ENCODE data around the gene FOXC2. TPM values are rescaled to one million over a fixed set of nuclear protein-coding genes. Genes with fewer than 3 reads are reported as not detected.

The FOXC2 gene
- total and polyA plus RNA-seq, 9 of the 15 experiments (the other 6 are each of a cell fraction or from before 2014, with no cell fraction given): 0.01 to 0.11 (median 0.10) TPM; not detected in 5

DNA sequence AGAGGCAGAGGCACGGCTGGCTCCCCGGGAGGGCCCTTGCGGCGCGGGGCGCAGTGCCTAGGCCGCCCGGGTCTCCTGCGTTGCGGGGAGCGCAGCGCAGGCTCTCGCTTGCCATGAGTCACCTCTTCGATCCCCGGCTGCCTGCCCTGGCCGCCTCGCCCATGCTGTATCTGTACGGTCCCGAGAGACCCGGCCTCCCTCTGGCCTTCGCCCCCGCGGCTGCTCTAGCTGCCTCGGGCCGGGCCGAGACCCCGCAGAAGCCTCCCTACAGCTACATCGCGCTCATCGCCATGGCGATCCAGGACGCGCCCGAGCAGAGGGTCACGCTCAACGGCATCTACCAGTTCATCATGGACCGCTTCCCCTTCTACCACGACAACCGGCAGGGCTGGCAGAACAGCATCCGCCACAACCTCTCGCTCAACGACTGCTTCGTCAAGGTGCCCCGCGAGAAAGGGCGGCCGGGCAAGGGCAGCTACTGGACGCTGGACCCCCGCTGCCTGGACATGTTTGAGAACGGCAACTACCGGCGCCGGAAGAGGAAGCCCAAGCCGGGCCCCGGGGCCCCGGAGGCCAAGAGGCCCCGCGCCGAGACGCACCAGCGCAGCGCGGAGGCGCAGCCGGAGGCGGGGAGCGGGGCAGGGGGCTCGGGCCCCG is 12.1 kb downstream of the FOXC2 start:
- no peak overlapping the region for H3K27ac ChIP-seq (ENCODE audit: extremely low read depth, low read depth, low read length)
- CTCF ChIA-PET (ENCODE audit: low intra/inter-chr PET ratio): no interaction called here

More for the DNA sequence above, 12.1 kb downstream of the FOXC2 start:
- Histone ChIP-seq H3K36me3 (ENCODE audit: control insufficient read depth, insufficient read depth, low read length) (no peaks in the 10 kb centered on the region), H3K4me3 (no peak overlapping the region), H3K4me2 (ENCODE audit: insufficient read depth, low read length) (no peak overlapping the region), H3K9me3 (replicated peaks; ENCODE audit: control insufficient read depth, insufficient read depth, low read depth, low read length) (no peaks in the 10 kb centered on the region), H2AFZ (ENCODE audit: low read depth, low read length) (no peak overlapping the region), H3K27me3 (ENCODE audit: control insufficient read depth in 2 of 2, insufficient read depth in 2 of 2, low read length in 2 of 2) (peaks cover 33 to 56% of the 10 kb centered on the region in 2 experiments), H3K9ac (ENCODE audit: insufficient read depth in 1 of 2, low read depth in 2 of 2, low read length in 2 of 2) (no peak overlapping the region), H4K20me1 (replicated peaks; ENCODE audit: control insufficient read depth, insufficient read depth, low read length) (peaks cover under 1% of the 10 kb centered on the region; the same call in 1 of the 2 replicates), H3K79me2 (ENCODE audit: control insufficient read depth, insufficient read depth, low read length) (no peaks in the 10 kb centered on the region), H3K4me1 (replicated peaks in 1 of 2; ENCODE audit: control insufficient read depth in 2 of 2, insufficient read depth in 2 of 2, low read length in 2 of 2) (peaks cover 0 to 19% of the 10 kb centered on the region in 2 experiments; a peak in 3 of 5 replicates), H3K9me1 (ENCODE audit: control insufficient read depth, insufficient read depth, low read length) (no peaks in the 10 kb centered on the region)
- 22% methylated on average over 48 of the region's 69 CpGs for WGBS (ENCODE audit: insufficient coverage, low coverage, missing lambda C conversion rate)
- BruUV-seq (replicated peaks): no TSS peak
- no peak for FAIRE-seq
- POLR2A ChIA-PET: interaction anchor here (0.5 to 0.7 kb wide), 2 partner anchors 12 to 28 kb away, joined by 3 read pairs; partner anchors contain the start of gene FOXC2
- no peak for TF ChIP-seq ZNF134 (CRISPR knock-in tag; conservative IDR thresholded peaks at IDR 0.05)
- TF ChIP-seq, protein P1, sequence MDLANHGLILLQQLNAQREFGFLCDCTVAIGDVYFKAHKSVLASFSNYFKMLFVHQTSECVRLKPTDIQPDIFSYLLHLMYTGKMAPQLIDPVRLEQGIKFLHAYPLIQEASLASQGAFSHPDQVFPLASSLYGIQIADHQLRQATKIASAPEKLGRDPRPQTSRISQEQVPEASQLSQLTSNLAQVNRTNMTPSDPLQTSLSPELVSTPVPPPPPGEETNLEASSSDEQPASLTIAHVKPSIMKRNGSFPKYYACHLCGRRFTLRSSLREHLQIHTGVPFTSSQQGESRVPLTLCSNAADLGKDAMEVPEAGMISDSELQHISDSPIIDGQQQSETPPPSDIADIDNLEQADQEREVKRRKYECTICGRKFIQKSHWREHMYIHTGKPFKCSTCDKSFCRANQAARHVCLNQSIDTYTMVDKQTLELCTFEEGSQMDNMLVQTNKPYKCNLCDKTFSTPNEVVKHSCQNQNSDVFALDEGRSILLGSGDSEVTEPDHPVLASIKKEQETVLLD (IDR thresholded peaks at IDR 0.05): no peak
- no peak for TF ChIP-seq MED1 (CRISPR knock-in tag; IDR thresholded peaks at IDR 0.05; ENCODE audit: borderline replicate concordance)
- no peak for TF ChIP-seq FOXK2 (conservative IDR thresholded peaks at IDR 0.05 in 1 of 2, IDR thresholded peaks at IDR 0.05 in 1 of 2; ENCODE audit: low read depth in 2 of 2)
- no peak for TF ChIP-seq BHLHE40 (IDR thresholded peaks at IDR 0.05; ENCODE audit: low read length)
- TF ChIP-seq SIRT6 (IDR thresholded peaks at IDR 0.05; ENCODE audit: low read depth, low read length): no peak
- TF ChIP-seq, protein P2, sequence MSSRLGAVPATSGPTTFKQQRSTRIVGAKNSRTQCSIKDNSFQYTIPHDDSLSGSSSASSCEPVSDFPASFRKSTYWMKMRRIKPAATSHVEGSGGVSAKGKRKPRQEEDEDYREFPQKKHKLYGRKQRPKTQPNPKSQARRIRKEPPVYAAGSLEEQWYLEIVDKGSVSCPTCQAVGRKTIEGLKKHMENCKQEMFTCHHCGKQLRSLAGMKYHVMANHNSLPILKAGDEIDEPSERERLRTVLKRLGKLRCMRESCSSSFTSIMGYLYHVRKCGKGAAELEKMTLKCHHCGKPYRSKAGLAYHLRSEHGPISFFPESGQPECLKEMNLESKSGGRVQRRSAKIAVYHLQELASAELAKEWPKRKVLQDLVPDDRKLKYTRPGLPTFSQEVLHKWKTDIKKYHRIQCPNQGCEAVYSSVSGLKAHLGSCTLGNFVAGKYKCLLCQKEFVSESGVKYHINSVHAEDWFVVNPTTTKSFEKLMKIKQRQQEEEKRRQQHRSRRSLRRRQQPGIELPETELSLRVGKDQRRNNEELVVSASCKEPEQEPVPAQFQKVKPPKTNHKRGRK (tag; IDR thresholded peaks at IDR 0.05): no peak
- TF ChIP-seq, protein P3, sequence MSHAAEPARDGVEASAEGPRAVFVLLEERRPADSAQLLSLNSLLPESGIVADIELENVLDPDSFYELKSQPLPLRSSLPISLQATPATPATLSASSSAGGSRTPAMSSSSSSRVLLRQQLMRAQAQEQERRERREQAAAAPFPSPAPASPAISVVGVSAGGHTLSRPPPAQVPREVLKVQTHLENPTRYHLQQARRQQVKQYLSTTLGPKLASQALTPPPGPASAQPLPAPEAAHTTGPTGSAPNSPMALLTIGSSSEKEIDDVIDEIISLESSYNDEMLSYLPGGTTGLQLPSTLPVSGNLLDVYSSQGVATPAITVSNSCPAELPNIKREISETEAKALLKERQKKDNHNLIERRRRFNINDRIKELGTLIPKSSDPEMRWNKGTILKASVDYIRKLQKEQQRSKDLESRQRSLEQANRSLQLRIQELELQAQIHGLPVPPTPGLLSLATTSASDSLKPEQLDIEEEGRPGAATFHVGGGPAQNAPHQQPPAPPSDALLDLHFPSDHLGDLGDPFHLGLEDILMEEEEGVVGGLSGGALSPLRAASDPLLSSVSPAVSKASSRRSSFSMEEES (CRISPR knock-in tag; IDR thresholded peaks at IDR 0.05): no peak
- TF ChIP-seq, protein P4, sequence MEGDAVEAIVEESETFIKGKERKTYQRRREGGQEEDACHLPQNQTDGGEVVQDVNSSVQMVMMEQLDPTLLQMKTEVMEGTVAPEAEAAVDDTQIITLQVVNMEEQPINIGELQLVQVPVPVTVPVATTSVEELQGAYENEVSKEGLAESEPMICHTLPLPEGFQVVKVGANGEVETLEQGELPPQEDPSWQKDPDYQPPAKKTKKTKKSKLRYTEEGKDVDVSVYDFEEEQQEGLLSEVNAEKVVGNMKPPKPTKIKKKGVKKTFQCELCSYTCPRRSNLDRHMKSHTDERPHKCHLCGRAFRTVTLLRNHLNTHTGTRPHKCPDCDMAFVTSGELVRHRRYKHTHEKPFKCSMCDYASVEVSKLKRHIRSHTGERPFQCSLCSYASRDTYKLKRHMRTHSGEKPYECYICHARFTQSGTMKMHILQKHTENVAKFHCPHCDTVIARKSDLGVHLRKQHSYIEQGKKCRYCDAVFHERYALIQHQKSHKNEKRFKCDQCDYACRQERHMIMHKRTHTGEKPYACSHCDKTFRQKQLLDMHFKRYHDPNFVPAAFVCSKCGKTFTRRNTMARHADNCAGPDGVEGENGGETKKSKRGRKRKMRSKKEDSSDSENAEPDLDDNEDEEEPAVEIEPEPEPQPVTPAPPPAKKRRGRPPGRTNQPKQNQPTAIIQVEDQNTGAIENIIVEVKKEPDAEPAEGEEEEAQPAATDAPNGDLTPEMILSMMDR (IDR thresholded peaks at IDR 0.05 in 2 of 3, conservative IDR thresholded peaks at IDR 0.05 in 1 of 3; ENCODE audit: insufficient read depth in 2 of 3, low read depth in 1 of 3, low read length in 3 of 3): no peak
- no peak for TF ChIP-seq TCFL5 (CRISPR knock-in tag; conservative IDR thresholded peaks at IDR 0.05)
- no peak for TF ChIP-seq JUNB (CRISPR knock-in tag; conservative IDR thresholded peaks at IDR 0.05)
- no peak for TF ChIP-seq XRCC5 (IDR thresholded peaks at IDR 0.05; ENCODE audit: low read depth, low read length)
- TF ChIP-seq FIP1L1 (IDR thresholded peaks at IDR 0.05; ENCODE audit: low read depth, low read length, poor library complexity, severe bottlenecking): no peak
- TF ChIP-seq NEUROD1 (IDR thresholded peaks at IDR 0.05; ENCODE audit: borderline replicate concordance, low read depth, low read length, partially characterized antibody): no peak
- in situ Hi-C loops (cut with MboI) (no loop called here), intact Hi-C loops (cut with micrococcal nuclease) (no loop called here)
- no peak for ATAC-seq
- no peak for DNase-seq (ENCODE audit: extremely low read depth in 1 of 4, low spot score in 3 of 4)
